Fibroblast of villous mesenchyme (primary cell): ENCODE results near the gene ZNF107. TPM values are rescaled to one million over a fixed set of nuclear protein-coding genes. Genes with fewer than 3 reads are reported as not detected.

Experiments used
- DNase-seq: peaks from one replicate; pipeline ENCODE4 v3.0.0-alpha.2; 2010; ENCODE audit warnings: low read depth
- H3K4me3 ChIP-seq: 2 replicates; pipeline ENCODE4 v1.5.1; 2011; ENCODE audit warnings: low read depth, mild to moderate bottlenecking, low read length
- small RNA-seq: library from RNA; depleted of rRNA; stranded (forward); fragments of <200 nt; gene quantifications from one replicate; pipeline ENCODE3, GENCODE V24; 2012
- total RNA-seq: library from RNA; depleted of rRNA; stranded (reverse); fragments of >200 nt; gene quantifications from 2 replicates; pipeline ENCODE4 v1.2.3, GENCODE V29; 2012
- TF ChIP-seq, protein P1 (sequence below): IDR thresholded peaks from 2 replicates; pipeline ENCODE4 v1.5.1; 2012; ENCODE audit warnings: low read depth, mild to moderate bottlenecking, low read length; ENCODE audit not compliant: insufficient read depth

ZNF107 gene
- total RNA-seq, 1 donor, result 3.9 TPM

DNA sequence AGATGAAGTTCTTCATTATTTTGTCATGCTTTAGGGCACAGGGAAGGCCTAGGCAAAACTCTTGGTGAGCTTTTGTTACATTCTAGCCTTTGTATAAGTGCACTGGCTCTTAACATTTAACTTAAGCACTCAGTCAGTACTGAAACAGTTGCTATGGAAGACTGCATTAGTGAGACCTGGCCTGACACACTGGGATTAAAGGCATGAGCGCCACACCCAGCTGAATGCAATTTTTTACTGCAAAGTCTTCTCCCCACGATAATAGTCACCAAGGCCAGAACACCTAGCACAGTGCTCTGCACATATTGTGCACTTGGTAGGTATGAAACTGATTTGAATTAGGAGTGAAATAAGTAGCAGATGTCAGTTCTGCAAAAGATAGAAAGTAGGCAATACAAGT is 87.1 kb downstream of the ZNF107 start:
- no peak overlapping the region for H3K4me3 ChIP-seq
- no peak for DNase-seq
- TF ChIP-seq, protein P1, sequence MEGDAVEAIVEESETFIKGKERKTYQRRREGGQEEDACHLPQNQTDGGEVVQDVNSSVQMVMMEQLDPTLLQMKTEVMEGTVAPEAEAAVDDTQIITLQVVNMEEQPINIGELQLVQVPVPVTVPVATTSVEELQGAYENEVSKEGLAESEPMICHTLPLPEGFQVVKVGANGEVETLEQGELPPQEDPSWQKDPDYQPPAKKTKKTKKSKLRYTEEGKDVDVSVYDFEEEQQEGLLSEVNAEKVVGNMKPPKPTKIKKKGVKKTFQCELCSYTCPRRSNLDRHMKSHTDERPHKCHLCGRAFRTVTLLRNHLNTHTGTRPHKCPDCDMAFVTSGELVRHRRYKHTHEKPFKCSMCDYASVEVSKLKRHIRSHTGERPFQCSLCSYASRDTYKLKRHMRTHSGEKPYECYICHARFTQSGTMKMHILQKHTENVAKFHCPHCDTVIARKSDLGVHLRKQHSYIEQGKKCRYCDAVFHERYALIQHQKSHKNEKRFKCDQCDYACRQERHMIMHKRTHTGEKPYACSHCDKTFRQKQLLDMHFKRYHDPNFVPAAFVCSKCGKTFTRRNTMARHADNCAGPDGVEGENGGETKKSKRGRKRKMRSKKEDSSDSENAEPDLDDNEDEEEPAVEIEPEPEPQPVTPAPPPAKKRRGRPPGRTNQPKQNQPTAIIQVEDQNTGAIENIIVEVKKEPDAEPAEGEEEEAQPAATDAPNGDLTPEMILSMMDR, result no peak

DNA sequence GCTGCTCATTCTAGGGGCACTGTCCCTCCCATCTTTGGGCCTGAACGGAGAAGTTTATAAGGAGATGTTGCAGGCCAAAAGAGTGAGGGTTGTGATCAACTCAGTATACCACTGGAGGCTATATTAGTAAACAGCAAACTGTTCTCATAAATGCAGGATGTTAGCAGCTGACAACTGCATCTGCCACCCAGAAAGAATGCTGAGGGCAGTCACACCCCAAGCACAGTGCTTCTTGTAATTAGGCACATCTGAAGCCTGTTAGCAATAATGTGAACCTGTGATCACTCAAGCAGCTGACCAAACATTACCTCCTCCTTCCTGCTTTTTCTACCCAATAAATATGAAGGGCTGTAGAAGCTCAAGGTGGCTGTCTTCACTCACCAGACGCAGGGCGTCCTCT is 89.9 kb downstream of the ZNF107 start:
- H3K4me3 ChIP-seq, result no peak overlapping the region
- TF ChIP-seq, protein P1, result no peak
- DNase-seq, result no peak

DNA sequence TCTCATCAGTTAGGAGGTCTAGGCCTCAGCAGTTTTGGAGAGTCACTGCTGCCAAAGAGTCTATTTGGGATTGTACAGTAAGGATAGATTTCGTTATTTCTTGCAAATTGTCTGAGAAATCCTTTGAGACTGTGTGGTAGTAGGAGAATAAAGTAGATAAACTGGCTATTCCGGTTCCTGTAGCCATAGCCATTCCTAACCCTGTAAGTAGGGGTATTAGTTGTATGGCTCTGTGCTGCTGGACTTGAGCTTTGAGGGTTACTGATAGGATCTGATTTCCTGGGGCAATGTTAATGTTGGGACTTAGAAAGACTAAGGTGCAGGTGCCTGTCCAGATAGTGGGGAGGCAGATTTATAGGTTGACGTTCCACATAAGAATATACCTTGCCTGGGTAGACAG is 92.2 kb downstream of the ZNF107 start:
- no peak for DNase-seq
- TF ChIP-seq, protein P1, result no peak
- H3K4me3 ChIP-seq, result no peak overlapping the region

Small RNA genes lying within 50 kb of the gene (small RNA-seq; reads per million reads assigned to genes)
- gene MIR6839, result 1.1 reads per million, percentile 19 among the genes with 10 or more reads in this experiment

Other genes starting within 250 kb of the ZNF107 start
- 5.8 and 13.8 TPM in 2 replicates for gene ZNF680, start 103.1 kb upstream of the ZNF107 start, total RNA-seq
- gene ZNF138, start 128.3 kb downstream of the ZNF107 start, total RNA-seq, result 3.2 and 3.9 TPM in 2 replicates
- 1.3 and 3.9 TPM in 2 replicates for gene ZNF273, start 237.1 kb downstream of the ZNF107 start, total RNA-seq